ENCODE measurements around the gene SLC22A23. TPM values are rescaled to one million over a fixed set of nuclear protein-coding genes. Genes with fewer than 3 reads are reported as not detected.

Gene SLC22A23
- total and polyA plus RNA-seq, 2 experiments from 2014 or later: 15.7 to 24.9 TPM

DNA sequence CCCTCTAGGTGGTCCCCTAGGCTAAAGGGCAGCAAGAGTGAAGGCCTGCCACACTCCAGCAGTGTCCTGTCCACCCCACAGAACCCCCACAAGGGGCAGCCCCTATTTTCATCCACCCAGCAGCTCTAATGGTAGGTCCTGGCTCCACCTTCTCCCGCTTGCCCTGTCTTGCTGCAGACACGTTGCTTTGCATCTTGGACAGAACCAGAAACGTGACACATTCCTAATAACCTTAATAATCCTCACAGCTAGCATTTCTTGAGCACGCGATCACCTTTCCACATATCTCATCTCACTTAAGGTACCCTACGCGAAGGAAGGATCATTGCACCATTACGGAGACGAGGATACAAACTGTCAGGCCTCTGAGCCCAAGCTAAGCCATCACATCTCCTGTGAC lies 11.7 kb upstream of the SLC22A23 start:
- DNase-seq (ENCODE audit: low read depth in 1 of 2, low spot score in 1 of 2): no peak
- H3K27me3 ChIP-seq: no peaks in the 10 kb centered on the region
- no peaks in the 10 kb centered on the region for H3K9me3 ChIP-seq (ENCODE audit: low read depth)
- H3K4me1 ChIP-seq (ENCODE audit: low read depth): no peaks in the 10 kb centered on the region
- TF ChIP-seq, protein P1, sequence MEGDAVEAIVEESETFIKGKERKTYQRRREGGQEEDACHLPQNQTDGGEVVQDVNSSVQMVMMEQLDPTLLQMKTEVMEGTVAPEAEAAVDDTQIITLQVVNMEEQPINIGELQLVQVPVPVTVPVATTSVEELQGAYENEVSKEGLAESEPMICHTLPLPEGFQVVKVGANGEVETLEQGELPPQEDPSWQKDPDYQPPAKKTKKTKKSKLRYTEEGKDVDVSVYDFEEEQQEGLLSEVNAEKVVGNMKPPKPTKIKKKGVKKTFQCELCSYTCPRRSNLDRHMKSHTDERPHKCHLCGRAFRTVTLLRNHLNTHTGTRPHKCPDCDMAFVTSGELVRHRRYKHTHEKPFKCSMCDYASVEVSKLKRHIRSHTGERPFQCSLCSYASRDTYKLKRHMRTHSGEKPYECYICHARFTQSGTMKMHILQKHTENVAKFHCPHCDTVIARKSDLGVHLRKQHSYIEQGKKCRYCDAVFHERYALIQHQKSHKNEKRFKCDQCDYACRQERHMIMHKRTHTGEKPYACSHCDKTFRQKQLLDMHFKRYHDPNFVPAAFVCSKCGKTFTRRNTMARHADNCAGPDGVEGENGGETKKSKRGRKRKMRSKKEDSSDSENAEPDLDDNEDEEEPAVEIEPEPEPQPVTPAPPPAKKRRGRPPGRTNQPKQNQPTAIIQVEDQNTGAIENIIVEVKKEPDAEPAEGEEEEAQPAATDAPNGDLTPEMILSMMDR (IDR thresholded peaks at IDR 0.05; ENCODE audit: low read depth, low read length): no peak
- no peak overlapping the region for H3K4me3 ChIP-seq
- H3K27ac ChIP-seq: no peak overlapping the region
- no peaks in the 10 kb centered on the region for H3K36me3 ChIP-seq

DNA sequence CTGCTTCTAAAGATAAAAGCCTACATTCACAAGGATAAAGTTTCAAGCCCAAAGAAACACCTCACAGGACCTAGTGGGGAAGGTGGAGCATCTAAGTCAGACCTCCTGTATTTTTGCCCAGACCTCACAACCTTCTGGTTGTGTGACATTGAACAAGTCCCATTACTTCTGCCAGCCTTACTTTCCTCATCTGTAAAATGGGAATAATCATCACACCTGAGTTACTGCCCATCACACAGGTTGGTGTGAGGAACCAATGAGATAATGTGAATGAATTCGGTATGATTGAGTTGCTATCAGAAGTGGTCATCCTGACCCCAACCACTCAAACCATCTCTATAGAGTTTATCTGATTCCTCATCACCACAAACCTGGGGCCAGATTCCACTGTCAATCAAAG lies 11.1 kb upstream of the SLC22A23 start:
- no peak for DNase-seq (ENCODE audit: low read depth in 1 of 2, low spot score in 1 of 2)
- Histone ChIP-seq H3K9me3 (ENCODE audit: low read depth) (no peaks in the 10 kb centered on the region), H3K36me3 (no peaks in the 10 kb centered on the region), H3K27ac (no peak overlapping the region), H3K27me3 (no peaks in the 10 kb centered on the region), H3K4me3 (no peak overlapping the region), H3K4me1 (ENCODE audit: low read depth) (no peaks in the 10 kb centered on the region)
- TF ChIP-seq, protein P1 (IDR thresholded peaks at IDR 0.05; ENCODE audit: low read depth, low read length): no peak

DNA sequence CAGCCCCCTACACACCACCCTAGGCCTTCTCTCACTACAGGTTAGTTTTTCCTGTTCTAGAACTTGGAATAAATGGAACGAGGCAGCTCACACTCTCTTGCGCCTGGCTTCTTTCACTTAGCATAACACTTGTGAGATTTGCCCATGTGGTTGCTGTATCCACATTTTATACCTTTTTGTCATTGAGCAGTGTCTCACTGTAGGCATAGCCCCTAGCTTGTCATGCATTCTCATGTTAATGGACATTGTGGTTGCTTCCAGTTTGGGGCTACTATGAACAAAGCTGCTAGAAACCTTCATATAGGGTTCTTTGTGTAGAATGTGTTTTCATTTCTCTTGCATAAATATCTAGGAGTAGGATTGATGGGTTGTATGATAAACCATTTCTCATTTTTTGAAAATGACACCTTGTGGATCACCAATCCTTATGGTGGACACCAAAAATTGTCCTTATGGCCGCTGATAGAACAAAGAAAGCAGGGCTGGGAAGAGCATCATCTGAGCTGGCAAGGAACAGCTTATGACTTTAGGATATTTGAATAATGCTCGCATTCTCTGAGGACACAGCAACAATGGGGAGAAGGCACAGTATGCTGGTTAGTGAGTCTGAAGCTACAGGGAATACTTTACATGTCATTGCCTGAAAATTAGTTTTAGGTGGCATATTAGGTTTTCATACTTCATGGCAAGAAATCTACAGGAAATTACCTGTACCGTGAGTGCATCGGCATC lies 9.8 kb upstream of the SLC22A23 start:
- TF ChIP-seq, protein P1 (IDR thresholded peaks at IDR 0.05; ENCODE audit: low read depth, low read length): no peak

DNA sequence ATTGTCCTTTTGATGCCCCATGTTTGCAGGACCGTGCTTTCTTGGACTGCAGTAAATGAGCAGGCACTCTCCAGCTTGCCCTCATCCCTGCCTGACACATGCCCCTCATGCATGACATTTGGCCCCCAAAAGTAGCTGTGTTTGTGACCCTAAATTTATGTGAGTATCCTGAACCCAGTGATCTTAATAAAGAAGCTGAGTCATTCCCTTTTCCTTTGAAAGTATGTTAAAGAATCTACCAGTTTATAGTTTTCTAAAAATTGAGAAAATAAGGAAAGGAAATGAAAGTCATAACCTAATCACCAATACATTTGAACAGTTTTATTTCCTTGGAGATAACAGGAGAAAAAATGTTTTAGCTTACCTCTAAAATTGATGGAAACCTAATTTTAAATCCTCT lies 3.4 kb upstream of the SLC22A23 start:
- Histone ChIP-seq H3K36me3 (no peaks in the 10 kb centered on the region), H3K4me1 (ENCODE audit: low read depth) (peaks cover 6% of the 10 kb centered on the region), H3K27ac (no peak overlapping the region), H3K9me3 (ENCODE audit: low read depth) (no peaks in the 10 kb centered on the region), H3K4me3 (no peak overlapping the region), H3K27me3 (peaks cover 6% of the 10 kb centered on the region)
- no peak for DNase-seq (ENCODE audit: low read depth in 1 of 2, low spot score in 1 of 2)
- TF ChIP-seq, protein P1 (IDR thresholded peaks at IDR 0.05; ENCODE audit: low read depth, low read length): no peak

More for the DNA sequence above, 9.8 kb upstream of the SLC22A23 start:
- no peaks in the 10 kb centered on the region for H3K4me1 ChIP-seq (ENCODE audit: low read depth)
- no peak overlapping the region for H3K27ac ChIP-seq
- no peaks in the 10 kb centered on the region for H3K9me3 ChIP-seq (ENCODE audit: low read depth)
- no peaks in the 10 kb centered on the region for H3K27me3 ChIP-seq
- no peak for DNase-seq (ENCODE audit: low read depth in 1 of 2, low spot score in 1 of 2)
- H3K4me3 ChIP-seq: no peak overlapping the region
- H3K36me3 ChIP-seq: no peaks in the 10 kb centered on the region

DNA sequence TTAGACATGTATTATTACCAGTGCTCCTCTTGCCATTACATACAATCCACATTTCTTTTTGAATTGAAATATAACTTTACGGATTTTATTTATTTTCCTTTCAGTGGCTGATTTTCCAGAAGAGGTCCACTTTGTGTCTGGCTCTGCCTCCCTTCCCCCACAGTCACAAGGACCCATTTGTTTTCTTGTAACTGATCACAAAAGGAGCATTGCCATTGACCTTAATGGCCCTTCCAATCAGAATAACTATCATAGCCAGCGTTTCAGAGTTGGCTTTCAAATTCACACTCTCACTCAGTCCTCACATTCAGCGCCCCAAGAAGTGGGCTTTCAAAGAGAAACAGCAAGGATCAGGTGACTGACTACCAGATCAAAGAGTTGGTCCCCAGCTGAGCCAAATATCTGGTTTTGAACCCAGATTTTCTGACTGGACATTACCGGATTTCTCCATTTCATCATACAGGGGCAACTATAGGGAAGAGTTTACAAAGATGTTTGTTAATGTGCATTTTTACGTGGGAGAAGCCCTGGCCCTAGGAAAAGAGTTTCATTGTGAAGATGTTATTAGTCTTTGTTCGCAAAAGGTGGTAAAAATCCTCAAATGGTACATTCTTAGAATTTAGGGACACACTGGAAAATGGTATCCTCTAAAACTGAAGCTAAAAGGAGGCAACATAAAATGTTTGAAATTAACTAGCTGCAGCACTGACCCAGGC lies 2.0 kb upstream of the SLC22A23 start:
- H3K27me3 ChIP-seq: peaks cover 6% of the 10 kb centered on the region
- TF ChIP-seq, protein P1 (IDR thresholded peaks at IDR 0.05; ENCODE audit: low read depth, low read length): no peak

More for the DNA sequence above, 2.0 kb upstream of the SLC22A23 start:
- H3K36me3 ChIP-seq: no peaks in the 10 kb centered on the region
- no peak overlapping the region for H3K27ac ChIP-seq
- peaks cover 8% of the 10 kb centered on the region for H3K4me1 ChIP-seq (ENCODE audit: low read depth)
- H3K4me3 ChIP-seq: no peak overlapping the region
- no peak for DNase-seq (ENCODE audit: low read depth in 1 of 2, low spot score in 1 of 2)
- H3K9me3 ChIP-seq (ENCODE audit: low read depth): no peaks in the 10 kb centered on the region

Data from cardiac muscle cell (in vitro differentiated cells and primary cell).